LNCAP (cell line): ENCODE measurements around the gene CARD10.

Experiments used
- CTCF ChIP-seq: fragments of 450-650 bp; IDR thresholded peaks from 2 replicates; pipeline ENCODE4 v1.5.1; 2017; ENCODE audit warnings: mild to moderate bottlenecking

Gene CARD10

GRCh38 chr22:37449331-37450001, 69.7 kb downstream of the CARD10 start:
- TF ChIP-seq CTCF = no peak

- no peak for TF ChIP-seq CTCF
Measured at GRCh38 chr22:37448516-37449127, 70.6 kb downstream of the CARD10 start.

DNA sequence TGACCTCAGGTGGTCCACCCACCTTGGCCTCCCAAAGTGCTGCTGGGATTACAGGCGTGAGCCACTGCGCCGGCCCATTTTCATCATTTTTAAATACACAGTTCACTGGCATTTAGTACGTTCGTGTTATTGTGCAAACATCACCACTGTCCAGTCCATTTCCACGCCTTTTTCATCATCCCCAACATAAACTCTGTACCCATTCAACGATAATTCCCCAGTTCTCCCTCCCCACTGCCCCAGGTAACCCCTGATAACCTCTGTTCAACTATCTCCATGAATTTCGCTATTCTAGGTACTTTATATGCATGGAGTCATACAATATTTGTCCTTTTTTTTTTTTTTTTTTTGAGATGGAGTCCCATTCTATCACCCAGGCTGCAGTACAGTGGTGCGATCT, 73.7 kb downstream of the CARD10 start:
- TF ChIP-seq CTCF = no peak

DNA sequence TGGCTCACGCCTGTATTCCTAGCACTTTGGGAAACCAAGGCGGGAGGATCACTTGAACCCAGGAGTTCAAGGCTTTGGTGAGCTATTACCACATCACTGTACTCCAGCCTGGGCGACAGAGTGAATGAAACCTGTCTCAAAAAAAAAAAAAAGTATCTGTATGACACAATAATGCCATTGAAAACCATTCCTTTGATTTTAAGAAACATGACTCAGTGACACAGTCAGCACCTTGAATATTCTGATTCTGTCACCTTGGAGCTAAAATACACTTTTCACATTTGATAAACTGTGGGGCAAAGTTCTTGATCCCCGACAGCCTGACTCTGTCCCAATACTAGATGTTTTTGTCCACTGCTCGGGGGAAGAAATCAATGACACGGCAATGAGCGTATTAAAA, 75.2 kb downstream of the CARD10 start:
- no peak for TF ChIP-seq CTCF

- TF ChIP-seq CTCF = no peak
Measured at GRCh38 chr22:37443086-37443485, 76.1 kb downstream of the CARD10 start.

DNA sequence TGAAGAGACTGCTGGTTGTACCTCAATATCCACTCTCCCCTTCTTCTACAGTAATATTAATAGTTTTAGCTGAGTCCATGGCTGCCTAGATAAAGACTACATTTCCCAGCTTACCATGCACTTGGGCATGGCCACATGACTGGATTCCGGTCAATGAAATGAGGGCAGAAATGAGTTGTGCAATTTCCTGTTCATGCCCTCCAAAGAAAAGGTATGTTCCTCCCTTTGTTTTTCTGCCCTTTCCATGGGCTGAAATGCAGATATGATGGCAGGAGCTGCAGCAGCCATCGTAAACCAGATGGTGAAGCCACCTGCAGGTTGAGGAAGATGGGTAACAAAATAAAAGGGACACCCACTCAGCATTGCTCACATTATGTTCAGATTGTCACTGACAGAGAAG, 76.7 kb downstream of the CARD10 start:
- TF ChIP-seq CTCF = no peak

GRCh38 chr22:37442135-37442534, 77.1 kb downstream of the CARD10 start:
- no peak for TF ChIP-seq CTCF
